Prostate gland (tissue), 2 donors: Measurements from ENCODE around the gene IGF1R. TPM values are rescaled to one million over a fixed set of nuclear protein-coding genes. Genes with fewer than 3 reads are reported as not detected.

ENCODE experiments used
- DNase-seq: peaks from one replicate; pipeline ENCODE4 v3.0.0-alpha.2; 2019; ENCODE audit warnings: low spot score
- H3K27ac ChIP-seq, 2 donors: fragments of 200-600 bp; sonication (generic); 2 replicates each; pipeline ENCODE4 v1.5.1; 2017 to 2019
- H3K27me3 ChIP-seq: fragments of 200-600 bp; sonication (generic); replicated peaks from 2 replicates; pipeline ENCODE4 v1.5.1; 2019; ENCODE audit not compliant: insufficient read depth
- H3K36me3 ChIP-seq, 2 donors: fragments of 200-600 bp; sonication (generic); 1 replicate in 1 of 2; 2 replicates in 1 of 2; pipeline versions ENCODE4 v1.5.1 to v1.8.1; 2017 to 2019
- H3K4me1 ChIP-seq: fragments of 200-600 bp; sonication (generic); replicated peaks from 2 replicates; pipeline ENCODE4 v1.5.1; 2019
- H3K4me3 ChIP-seq, 2 donors: fragments of 200-600 bp; sonication (generic); 2 replicates each; pipeline ENCODE4 v1.5.1; 2017 to 2019
- H3K9me3 ChIP-seq: fragments of 200-600 bp; sonication (generic); 2 replicates; pipeline ENCODE4 v1.5.1; 2017
- POLR2A ChIP-seq: fragments of 450-650 bp; IDR thresholded peaks from one replicate; pipeline ENCODE4 v1.6.1; 2016; ENCODE audit warnings: antibody characterized with exemption, mild to moderate bottlenecking
- POLR2AphosphoS5 ChIP-seq: sonication (generic); formaldehyde crosslinking; IDR thresholded peaks from one replicate; pipeline ENCODE4 v1.6.1; 2017; ENCODE audit warnings: antibody characterized with exemption
- WGBS: methylation state at CpG from one replicate; pipeline ENCODE4 v1.1.5; 2018; 5-methylcytosine and 5-hydroxymethylcytosine counted together
- intact Hi-C: fragments of 100-400 bp; cut with DNase I; formaldehyde crosslinking; loops from one replicate; pipeline ENCODE4 v1.14.2; 2022
- total RNA-seq, 2 donors: library from RNA; depleted of rRNA; stranded (reverse); fragments of >200 nt; gene quantifications; one replicate each; pipeline ENCODE4 v1.1.0, GENCODE V29; 2016
- TF ChIP-seq, protein P1 (sequence below), 4 experiments: fragments of 200-600 bp in 2 of 4; fragments of 450-650 bp in 2 of 4; sonication (generic) in 2 of 4; IDR thresholded peaks; 1 replicate in 3 of 4; 2 replicates in 1 of 4; pipeline ENCODE4 v1.5.1; 2016 to 2019; ENCODE audit warnings: antibody characterized with exemption in 4 of 4, mild to moderate bottlenecking in 2 of 4, moderate library complexity in 2 of 4

The IGF1R gene
- total RNA-seq, 2 donors from 2014 or later, result 190 to 216 TPM

DNA sequence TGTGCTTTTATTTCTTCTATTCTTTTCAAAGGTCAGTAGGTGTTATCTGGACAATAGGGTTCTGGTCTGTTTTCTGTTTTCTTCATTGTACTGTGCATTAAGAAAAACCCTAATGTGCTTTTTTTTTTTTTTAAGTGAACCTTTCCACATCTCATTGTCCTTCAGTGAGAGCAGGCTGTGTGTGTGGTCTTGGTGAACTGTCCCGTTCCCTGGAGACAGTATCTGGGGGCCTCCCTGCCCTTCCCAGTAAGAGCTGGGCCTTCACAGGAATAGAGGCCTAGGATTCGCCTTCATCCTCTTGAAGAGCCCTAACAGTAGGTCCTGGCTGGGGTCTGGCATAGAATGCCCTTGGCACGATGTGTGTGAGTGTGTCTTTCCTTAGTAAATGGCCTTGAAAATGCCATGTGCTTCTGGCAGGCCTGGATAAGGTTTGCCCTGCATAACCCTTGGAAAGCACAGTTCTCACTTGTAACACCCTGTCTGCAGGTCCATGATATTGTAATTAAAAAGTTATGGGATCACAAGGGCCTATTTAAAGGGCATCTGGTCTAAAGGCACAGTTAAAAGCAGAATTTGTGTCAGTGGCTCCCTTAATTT lies 81.2 kb downstream of the IGF1R start:
- H3K9me3 ChIP-seq, result no peaks in the 10 kb centered on the region
- H3K4me3 ChIP-seq, result no peak overlapping the region
- TF ChIP-seq POLR2A, result no peak
- TF ChIP-seq, protein P1, sequence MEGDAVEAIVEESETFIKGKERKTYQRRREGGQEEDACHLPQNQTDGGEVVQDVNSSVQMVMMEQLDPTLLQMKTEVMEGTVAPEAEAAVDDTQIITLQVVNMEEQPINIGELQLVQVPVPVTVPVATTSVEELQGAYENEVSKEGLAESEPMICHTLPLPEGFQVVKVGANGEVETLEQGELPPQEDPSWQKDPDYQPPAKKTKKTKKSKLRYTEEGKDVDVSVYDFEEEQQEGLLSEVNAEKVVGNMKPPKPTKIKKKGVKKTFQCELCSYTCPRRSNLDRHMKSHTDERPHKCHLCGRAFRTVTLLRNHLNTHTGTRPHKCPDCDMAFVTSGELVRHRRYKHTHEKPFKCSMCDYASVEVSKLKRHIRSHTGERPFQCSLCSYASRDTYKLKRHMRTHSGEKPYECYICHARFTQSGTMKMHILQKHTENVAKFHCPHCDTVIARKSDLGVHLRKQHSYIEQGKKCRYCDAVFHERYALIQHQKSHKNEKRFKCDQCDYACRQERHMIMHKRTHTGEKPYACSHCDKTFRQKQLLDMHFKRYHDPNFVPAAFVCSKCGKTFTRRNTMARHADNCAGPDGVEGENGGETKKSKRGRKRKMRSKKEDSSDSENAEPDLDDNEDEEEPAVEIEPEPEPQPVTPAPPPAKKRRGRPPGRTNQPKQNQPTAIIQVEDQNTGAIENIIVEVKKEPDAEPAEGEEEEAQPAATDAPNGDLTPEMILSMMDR (IDR thresholded peaks at IDR 0.05), result no peak
- TF ChIP-seq POLR2AphosphoS5, result peak; percentile 20
- whole genome bisulfite sequencing, result 61% methylated on average over 3 of the region's 3 CpGs
- peak overlapping the region; percentile 87 to 91 for H3K27ac ChIP-seq
- H3K27me3 ChIP-seq, result no peaks in the 10 kb centered on the region
- intact Hi-C loops, result loop anchor here (10.0 kb wide), 1 partner anchor 65 kb away; no protein-coding TSS in a partner anchor
- peaks cover 28% of the 10 kb centered on the region for H3K4me1 ChIP-seq
- H3K36me3 ChIP-seq, result no peaks in the 10 kb centered on the region
- DNase-seq, result no peak

DNA sequence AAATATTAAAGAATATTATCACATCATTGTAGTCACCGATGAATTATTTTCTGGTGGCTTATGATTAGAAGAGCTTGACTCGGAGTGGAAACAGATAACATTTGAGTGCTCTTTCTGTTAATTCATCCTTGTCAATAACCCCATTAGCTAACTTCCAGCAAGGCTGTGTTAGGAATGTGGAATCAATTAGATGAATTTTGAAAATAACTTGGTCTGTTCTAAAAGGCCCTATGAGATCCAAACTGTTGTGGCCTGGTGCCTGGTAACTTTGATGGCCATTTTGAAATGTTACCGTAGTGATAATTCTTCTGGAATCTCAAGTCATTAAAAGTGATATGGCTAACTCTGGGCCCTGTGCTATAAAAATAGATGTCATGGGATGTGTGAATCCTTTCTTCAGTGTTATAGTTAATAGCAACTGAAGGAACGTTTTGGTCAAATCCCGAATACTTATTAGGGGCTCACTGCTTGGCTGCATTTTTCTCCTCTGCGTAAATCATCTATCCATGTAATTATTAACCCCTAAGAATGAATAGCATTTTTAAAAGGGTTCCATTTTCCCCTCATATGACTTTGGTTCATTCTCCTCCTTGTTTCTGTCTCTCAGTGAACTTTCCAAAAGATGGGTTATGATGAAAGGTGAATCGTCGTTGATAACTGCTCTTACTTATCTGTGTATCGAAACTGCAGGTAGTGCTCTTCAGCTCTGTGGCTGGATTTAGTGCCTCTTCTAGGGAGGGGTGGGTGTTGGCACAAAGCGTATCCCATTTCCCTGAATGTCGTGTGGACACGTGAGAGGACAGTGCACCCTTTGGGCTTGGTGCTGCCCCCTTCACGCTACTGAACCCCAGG lies 82.7 kb downstream of the IGF1R start:
- Histone ChIP-seq H3K36me3 (no peaks in the 10 kb centered on the region), H3K4me3 (no peak overlapping the region), H3K4me1 (peaks cover 41% of the 10 kb centered on the region), H3K9me3 (no peaks in the 10 kb centered on the region), H3K27ac (no peak overlapping the region), H3K27me3 (no peaks in the 10 kb centered on the region)
- DNase-seq, result no peak
- TF ChIP-seq POLR2AphosphoS5 (no peak), POLR2A (no peak)
- TF ChIP-seq, protein P1 (IDR thresholded peaks at IDR 0.05), result no peak
- intact Hi-C loops, result no loop called here
- WGBS, result 85% methylated on average over 13 of the region's 13 CpGs

- peaks cover 41% of the 10 kb centered on the region for H3K4me1 ChIP-seq
- intact Hi-C loops, result no loop called here
- no peak overlapping the region for H3K27ac ChIP-seq
- H3K4me3 ChIP-seq, result no peak overlapping the region
- H3K36me3 ChIP-seq, result no peaks in the 10 kb centered on the region
- 92% methylated on average over 9 of the region's 9 CpGs for WGBS
- H3K27me3 ChIP-seq, result no peaks in the 10 kb centered on the region
- TF ChIP-seq, protein P1 (IDR thresholded peaks at IDR 0.05), result no peak
- no peak for TF ChIP-seq POLR2A
- TF ChIP-seq POLR2AphosphoS5, result no peak
- no peak for DNase-seq
- no peaks in the 10 kb centered on the region for H3K9me3 ChIP-seq
Measured at GRCh38 chr15:98731712-98732450, 83.5 kb downstream of the IGF1R start.

- Histone ChIP-seq H3K36me3 (no peaks in the 10 kb centered on the region), H3K4me1 (peaks cover 32% of the 10 kb centered on the region), H3K4me3 (no peak overlapping the region), H3K27ac (no peak overlapping the region), H3K9me3 (no peaks in the 10 kb centered on the region), H3K27me3 (no peaks in the 10 kb centered on the region)
- TF ChIP-seq, protein P1 (IDR thresholded peaks at IDR 0.05), result no peak
- TF ChIP-seq POLR2A (no peak), POLR2AphosphoS5 (no peak)
- WGBS, result 99% methylated on average over 5 of the region's 5 CpGs
- intact Hi-C loops, result no loop called here
- no peak for DNase-seq
Measured at GRCh38 chr15:98733098-98733497, 84.8 kb downstream of the IGF1R start.
